Chondrocyte (in vitro differentiated cells): ENCODE results near the gene SGO2. TPM values are rescaled to one million over a fixed set of nuclear protein-coding genes. Genes with fewer than 3 reads are reported as not detected.
"Not testable (repeated sequence)": the region's sequence is repeated elsewhere in the genome, so short reads cannot be mapped to it uniquely, and the experiment has no call there.

ENCODE experiments used
- DNase-seq: peaks from one replicate; pipeline ENCODE4 v3.0.0; 2021; ENCODE audit warnings: mixed read lengths, low spot score
- H3K27ac Mint-ChIP-seq: one replicate; pipeline ENCODE4 v1.8.0; 2021; ENCODE audit warnings: mild to moderate bottlenecking, moderate library complexity, mixed read lengths; ENCODE audit not compliant: unreplicated experiment
- H3K27me3 Mint-ChIP-seq: 2 replicates; pipeline ENCODE4 v1.8.0; 2021; ENCODE audit warnings: low read depth, mixed read lengths
- H3K36me3 Mint-ChIP-seq: 2 replicates; pipeline ENCODE4 v1.8.0; 2021; ENCODE audit warnings: low read depth, mixed read lengths
- H3K4me1 Mint-ChIP-seq: 2 replicates; pipeline ENCODE4 v1.8.0; 2021; ENCODE audit warnings: low read depth, mild to moderate bottlenecking, mixed read lengths
- H3K4me3 Mint-ChIP-seq: one replicate; pipeline ENCODE4 v1.8.0; 2021; ENCODE audit warnings: mild to moderate bottlenecking, moderate library complexity, mixed read lengths; ENCODE audit not compliant: unreplicated experiment
- H3K9me3 Mint-ChIP-seq: 2 replicates; pipeline ENCODE4 v1.8.0; 2021; ENCODE audit warnings: low read depth, mixed read lengths
- CTCF ChIP-seq: fragments of 200-600 bp; sonication (generic); IDR thresholded peaks from 2 replicates; pipeline ENCODE4 v1.5.0; 2021; ENCODE audit warnings: antibody characterized with exemption, mild to moderate bottlenecking, moderate library complexity
- total RNA-seq: library from RNA; stranded (reverse); gene quantifications from 3 replicates; pipeline ENCODE4 v1.2.1, GENCODE V29; 2021

Gene SGO2
- total RNA-seq, 1 donor from 2014 or later = 5.7 TPM

GRCh38 chr2:200624026-200624425, 98.0 kb downstream of the SGO2 start:
- Mint-ChIP-seq H3K4me3 (no peak overlapping the region), H3K9me3 (no peaks in the 10 kb centered on the region), H3K4me1 (peaks cover 25% of the 10 kb centered on the region), H3K27me3 (no peaks in the 10 kb centered on the region), H3K36me3 (peaks cover 1% of the 10 kb centered on the region), H3K27ac (peak overlapping the region; percentile 41)
- DNase-seq = no peak
- no peak for TF ChIP-seq CTCF

GRCh38 chr2:200624658-200625057, 98.7 kb downstream of the SGO2 start:
- no peak for TF ChIP-seq CTCF
- DNase-seq = no peak
- no peak overlapping the region for H3K27ac Mint-ChIP-seq
- H3K4me3 Mint-ChIP-seq = no peak overlapping the region
- no peaks in the 10 kb centered on the region for H3K9me3 Mint-ChIP-seq
- H3K27me3 Mint-ChIP-seq = no peaks in the 10 kb centered on the region
- H3K4me1 Mint-ChIP-seq = peaks cover 20% of the 10 kb centered on the region
- H3K36me3 Mint-ChIP-seq = peaks cover 1% of the 10 kb centered on the region

GRCh38 chr2:200625282-200625681, 99.3 kb downstream of the SGO2 start:
- Mint-ChIP-seq H3K9me3 (no peaks in the 10 kb centered on the region), H3K27ac (no peak overlapping the region), H3K4me1 (peaks cover 20% of the 10 kb centered on the region), H3K27me3 (no peaks in the 10 kb centered on the region), H3K36me3 (peaks cover 1% of the 10 kb centered on the region), H3K4me3 (no peak overlapping the region)
- DNase-seq = no peak
- TF ChIP-seq CTCF = no peak

- Mint-ChIP-seq H3K27me3 (no peaks in the 10 kb centered on the region), H3K27ac (no peak overlapping the region), H3K4me3 (no peak overlapping the region), H3K9me3 (no peaks in the 10 kb centered on the region), H3K4me1 (peaks cover 20% of the 10 kb centered on the region), H3K36me3 (peaks cover 1% of the 10 kb centered on the region)
- no peak for TF ChIP-seq CTCF
- no peak for DNase-seq
These were observed 100.0 kb downstream of the SGO2 start for GRCh38 chr2:200625958-200626363.

- Mint-ChIP-seq H3K27me3 (no peaks in the 10 kb centered on the region), H3K4me1 (peaks cover 20% of the 10 kb centered on the region), H3K4me3 (no peak overlapping the region), H3K27ac (no peak overlapping the region), H3K9me3 (no peaks in the 10 kb centered on the region), H3K36me3 (peaks cover 1% of the 10 kb centered on the region)
- no peak for TF ChIP-seq CTCF
- no peak for DNase-seq
These were observed 101.2 kb downstream of the SGO2 start for GRCh38 chr2:200627110-200627770.

- H3K4me3 Mint-ChIP-seq, H3K36me3 Mint-ChIP-seq: not testable (repeated sequence)
These were observed 102.5 kb downstream of the SGO2 start for GRCh38 chr2:200628461-200628860.

More at GRCh38 chr2:200628461-200628860, 102.5 kb downstream of the SGO2 start:
- H3K27ac Mint-ChIP-seq, H3K9me3 Mint-ChIP-seq, DNase-seq, H3K27me3 Mint-ChIP-seq: not testable (repeated sequence)
- H3K4me1 Mint-ChIP-seq = peaks cover 20% of the 10 kb centered on the region
